A673 (cell line): Measurements from ENCODE around the gene IDS.

Experiments used
- EZH2 ChIP-seq: fragments of 200-600 bp; sonication (generic); IDR thresholded peaks from 2 replicates; pipeline ENCODE4 v1.6.1; 2017; ENCODE audit warnings: borderline replicate concordance, low read depth, mild to moderate bottlenecking, mixed read lengths, antibody characterized with exemption, low read length; ENCODE audit not compliant: poor library complexity, severe bottlenecking
- TF ChIP-seq, protein P1 (sequence below): fragments of 300-800, 200-600 bp; sonication (generic); conservative IDR thresholded peaks from 2 replicates; pipeline ENCODE4 v1.5.1; 2017; ENCODE audit warnings: low read depth, mild to moderate bottlenecking, antibody characterized with exemption, low read length, moderate library complexity, mixed read lengths

DNA sequence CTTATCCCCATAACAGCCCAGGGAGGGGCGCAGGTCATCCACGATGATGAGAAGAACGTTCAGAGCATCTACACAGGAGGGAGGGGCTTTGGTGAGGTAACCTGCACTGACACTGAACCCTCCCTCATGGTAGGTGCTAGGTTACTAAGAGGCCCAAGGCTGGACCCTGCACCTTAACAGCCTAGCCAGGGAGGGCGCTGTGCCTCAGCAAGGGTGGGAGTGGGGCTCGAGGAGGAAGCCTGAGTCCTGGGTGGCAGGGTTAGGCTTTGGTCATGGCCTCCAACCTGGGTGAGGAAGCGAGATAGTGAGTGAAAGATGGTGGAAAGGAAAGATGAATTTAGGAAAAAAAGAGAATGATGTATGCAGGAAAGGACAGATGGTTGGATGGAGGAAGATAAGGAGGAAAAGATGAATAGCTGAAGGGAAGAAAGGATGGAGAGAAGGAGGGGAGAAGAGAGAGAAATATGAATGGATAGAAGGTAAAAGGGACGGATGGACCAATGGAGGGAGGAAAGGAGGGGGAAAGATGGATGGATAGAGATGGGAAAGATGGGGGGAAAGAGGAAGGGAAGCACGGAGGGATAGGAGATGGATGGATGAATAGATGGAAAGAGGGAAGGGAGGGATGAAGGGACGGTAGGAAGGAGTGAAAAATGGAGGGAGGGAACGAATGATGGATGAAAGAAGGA is 736 bp downstream of the IDS start:
- TF ChIP-seq, protein P1, sequence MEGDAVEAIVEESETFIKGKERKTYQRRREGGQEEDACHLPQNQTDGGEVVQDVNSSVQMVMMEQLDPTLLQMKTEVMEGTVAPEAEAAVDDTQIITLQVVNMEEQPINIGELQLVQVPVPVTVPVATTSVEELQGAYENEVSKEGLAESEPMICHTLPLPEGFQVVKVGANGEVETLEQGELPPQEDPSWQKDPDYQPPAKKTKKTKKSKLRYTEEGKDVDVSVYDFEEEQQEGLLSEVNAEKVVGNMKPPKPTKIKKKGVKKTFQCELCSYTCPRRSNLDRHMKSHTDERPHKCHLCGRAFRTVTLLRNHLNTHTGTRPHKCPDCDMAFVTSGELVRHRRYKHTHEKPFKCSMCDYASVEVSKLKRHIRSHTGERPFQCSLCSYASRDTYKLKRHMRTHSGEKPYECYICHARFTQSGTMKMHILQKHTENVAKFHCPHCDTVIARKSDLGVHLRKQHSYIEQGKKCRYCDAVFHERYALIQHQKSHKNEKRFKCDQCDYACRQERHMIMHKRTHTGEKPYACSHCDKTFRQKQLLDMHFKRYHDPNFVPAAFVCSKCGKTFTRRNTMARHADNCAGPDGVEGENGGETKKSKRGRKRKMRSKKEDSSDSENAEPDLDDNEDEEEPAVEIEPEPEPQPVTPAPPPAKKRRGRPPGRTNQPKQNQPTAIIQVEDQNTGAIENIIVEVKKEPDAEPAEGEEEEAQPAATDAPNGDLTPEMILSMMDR = peak; percentile 43; the same call in 1 of the 2 replicates
- no peak for TF ChIP-seq EZH2
